Caki2 (cell line): ENCODE results near the gene MDK. TPM values are rescaled to one million over a fixed set of nuclear protein-coding genes. Genes with fewer than 3 reads are reported as not detected.
"Not testable (repeated sequence)": the region's sequence is repeated elsewhere in the genome, so short reads cannot be mapped to it uniquely, and the experiment has no call there.

Experiments
- DNase-seq: peaks from one replicate; pipeline ENCODE4 v3.0.0-alpha.2; 2015; ENCODE audit warnings: low read depth
- in situ Hi-C: cut with HindIII; loops from 2 replicates; pipeline ENCODE4 v1.10.0; 2016; ENCODE audit warnings: low sequenced_read_pairs, low pct_unique_long_range_greater_than_20kb, mixed read lengths
- total RNA-seq: library from RNA; depleted of rRNA; stranded (reverse); fragments of >200 nt; shearing (Covaris generic); gene quantifications from 2 replicates; pipeline ENCODE4 v1.2.3, GENCODE V29; 2014; ENCODE audit warnings: low replicate concordance

MDK gene
- total RNA-seq, 1 experiment from 2014 or later = 155 TPM

- in situ Hi-C loops = no loop called here
- DNase-seq = no peak
These were observed 3.6 kb upstream of the MDK start for GRCh38 chr11:46377831-46378230.

GRCh38 chr11:46378296-46378695, 3.2 kb upstream of the MDK start:
- in situ Hi-C loops = no loop called here
- no peak for DNase-seq

GRCh38 chr11:46378811-46379481, 2.5 kb upstream of the MDK start:
- no peak for DNase-seq
- in situ Hi-C loops = no loop called here

- in situ Hi-C loops, DNase-seq: not testable (repeated sequence)
These were observed 1.8 kb upstream of the MDK start for GRCh38 chr11:46379482-46380293.

- DNase-seq = no peak
- in situ Hi-C loops = no loop called here
These were observed 975 bp upstream of the MDK start for GRCh38 chr11:46380340-46381047.

GRCh38 chr11:46381819-46382645, 563 bp downstream of the MDK start:
- no peak for DNase-seq
- in situ Hi-C loops = no loop called here

GRCh38 chr11:46382646-46383403, 1.4 kb downstream of the MDK start:
- DNase-seq = no peak
- in situ Hi-C loops = no loop called here

- DNase-seq = no peak
- in situ Hi-C loops = no loop called here
These were observed 1.9 kb downstream of the MDK start for GRCh38 chr11:46383404-46383758.

- in situ Hi-C loops = no loop called here
- no peak for DNase-seq
These were observed 2.7 kb downstream of the MDK start for GRCh38 chr11:46383974-46384701.

GRCh38 chr11:46385169-46386004, 3.9 kb downstream of the MDK start:
- in situ Hi-C loops = no loop called here
- no peak for DNase-seq

GRCh38 chr11:46386005-46386578, 4.6 kb downstream of the MDK start:
- in situ Hi-C loops = no loop called here
- DNase-seq = no peak

GRCh38 chr11:46386674-46387073, 5.2 kb downstream of the MDK start:
- in situ Hi-C loops = no loop called here
- DNase-seq = no peak

- in situ Hi-C loops = no loop called here
- DNase-seq = no peak
These were observed 6.0 kb downstream of the MDK start for GRCh38 chr11:46387456-46387855.

- in situ Hi-C loops = no loop called here
- DNase-seq = no peak
These were observed 6.6 kb downstream of the MDK start for GRCh38 chr11:46387919-46388618.

- in situ Hi-C loops = no loop called here
- DNase-seq = no peak
These were observed 7.4 kb downstream of the MDK start for GRCh38 chr11:46388619-46389449.
